GM23338 (cell line): Measurements from ENCODE around the gene MTHFS.
A peak's percentile ranks its signal among the peaks of the same experiment; 100 is the strongest.

ENCODE experiments used
- EZH2 ChIP-seq: fragments of 200-600 bp; sonication (generic); IDR thresholded peaks from one replicate; pipeline ENCODE4 v1.8.0; 2017; ENCODE audit warnings: antibody characterized with exemption, mild to moderate bottlenecking, low read depth; ENCODE audit not compliant: unreplicated experiment
- EZH2phosphoT487 ChIP-seq: fragments of 200-600 bp; sonication (generic); IDR thresholded peaks from one replicate; pipeline ENCODE4 v1.8.1; 2018; ENCODE audit warnings: antibody characterized with exemption; ENCODE audit not compliant: unreplicated experiment
- JUNB ChIP-seq: IDR thresholded peaks from one replicate; pipeline ENCODE4 v1.6.1; 2016; ENCODE audit warnings: antibody characterized with exemption; ENCODE audit not compliant: unreplicated experiment
- NANOG ChIP-seq: IDR thresholded peaks from 2 replicates; pipeline ENCODE4 v1.6.1; 2016; ENCODE audit warnings: antibody characterized with exemption, borderline replicate concordance
- POLR2AphosphoS5 ChIP-seq: IDR thresholded peaks from 2 replicates; pipeline ENCODE4 v1.6.1; 2016; ENCODE audit warnings: antibody characterized with exemption, low read depth
- ZNF331 ChIP-seq: fragments of 250-450 bp; sonication (Bioruptor Pico); IDR thresholded peaks from 2 replicates; pipeline ENCODE4 v1.5.0; 2020; ENCODE audit warnings: low read depth, mild to moderate bottlenecking, moderate library complexity
- TF ChIP-seq, protein P1 (sequence below), 2 experiments: fragments of 200-600 bp in 1 of 2; sonication (generic) in 1 of 2; conservative IDR thresholded peaks; 2 replicates each; pipeline versions ENCODE4 v1.5.1 to v1.6.1; 2016 to 2017; ENCODE audit warnings: antibody characterized with exemption in 2 of 2, low read depth in 2 of 2, mild to moderate bottlenecking in 2 of 2, moderate library complexity in 1 of 2
- TF ChIP-seq, protein P2 (sequence below): IDR thresholded peaks from one replicate; pipeline ENCODE4 v1.6.1; 2018; ENCODE audit warnings: antibody characterized with exemption; ENCODE audit not compliant: unreplicated experiment

DNA sequence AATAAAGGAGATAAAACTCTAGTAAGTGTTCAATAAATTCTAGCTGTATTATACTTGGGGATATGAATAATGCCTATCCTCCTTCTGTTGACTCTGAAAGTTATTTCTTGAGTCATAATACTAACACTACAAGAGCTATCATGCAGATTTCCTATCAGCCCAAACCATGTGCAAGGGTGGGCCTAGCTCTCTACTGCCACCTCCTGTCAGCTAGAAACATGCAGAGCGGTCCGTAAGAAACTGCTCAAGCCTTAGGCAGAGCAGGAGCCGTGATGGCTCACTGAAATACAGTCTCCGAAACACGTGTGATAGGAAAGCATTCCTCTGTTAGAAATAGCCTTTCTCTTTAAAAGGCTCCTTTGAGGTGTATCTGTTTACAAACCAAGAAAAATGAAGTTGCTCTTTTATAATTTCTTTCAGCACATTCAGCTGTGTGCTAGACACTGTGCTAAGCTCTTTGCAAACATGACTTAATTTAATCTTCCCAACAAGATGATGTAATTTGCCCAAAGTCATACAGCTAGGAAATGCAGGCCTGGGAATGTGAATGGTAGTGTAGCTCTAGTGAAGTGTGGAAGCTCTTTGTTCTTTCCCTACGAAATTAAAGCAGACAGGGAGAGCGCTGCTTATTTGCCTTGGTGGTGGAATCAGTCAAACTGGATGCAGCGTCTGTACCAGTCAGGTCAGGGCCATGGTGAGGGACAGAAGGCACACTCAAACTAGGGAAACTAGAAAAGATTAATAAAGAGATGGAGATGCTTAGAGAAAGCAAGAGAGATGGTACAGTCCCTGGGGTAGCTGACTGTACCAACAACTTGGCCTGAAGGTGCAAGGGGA, 43.1 kb downstream of the MTHFS start:
- TF ChIP-seq, protein P1, sequence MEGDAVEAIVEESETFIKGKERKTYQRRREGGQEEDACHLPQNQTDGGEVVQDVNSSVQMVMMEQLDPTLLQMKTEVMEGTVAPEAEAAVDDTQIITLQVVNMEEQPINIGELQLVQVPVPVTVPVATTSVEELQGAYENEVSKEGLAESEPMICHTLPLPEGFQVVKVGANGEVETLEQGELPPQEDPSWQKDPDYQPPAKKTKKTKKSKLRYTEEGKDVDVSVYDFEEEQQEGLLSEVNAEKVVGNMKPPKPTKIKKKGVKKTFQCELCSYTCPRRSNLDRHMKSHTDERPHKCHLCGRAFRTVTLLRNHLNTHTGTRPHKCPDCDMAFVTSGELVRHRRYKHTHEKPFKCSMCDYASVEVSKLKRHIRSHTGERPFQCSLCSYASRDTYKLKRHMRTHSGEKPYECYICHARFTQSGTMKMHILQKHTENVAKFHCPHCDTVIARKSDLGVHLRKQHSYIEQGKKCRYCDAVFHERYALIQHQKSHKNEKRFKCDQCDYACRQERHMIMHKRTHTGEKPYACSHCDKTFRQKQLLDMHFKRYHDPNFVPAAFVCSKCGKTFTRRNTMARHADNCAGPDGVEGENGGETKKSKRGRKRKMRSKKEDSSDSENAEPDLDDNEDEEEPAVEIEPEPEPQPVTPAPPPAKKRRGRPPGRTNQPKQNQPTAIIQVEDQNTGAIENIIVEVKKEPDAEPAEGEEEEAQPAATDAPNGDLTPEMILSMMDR (conservative IDR thresholded peaks at IDR 0.05; ENCODE audit: low read depth in 2 of 2), result peak; percentile 95 to 99
- TF ChIP-seq POLR2AphosphoS5 (no peak), EZH2 (no peak), JUNB (no peak), ZNF331 (CRISPR knock-in tag) (no peak), EZH2phosphoT487 (no peak), NANOG (no peak)
- TF ChIP-seq, protein P2, sequence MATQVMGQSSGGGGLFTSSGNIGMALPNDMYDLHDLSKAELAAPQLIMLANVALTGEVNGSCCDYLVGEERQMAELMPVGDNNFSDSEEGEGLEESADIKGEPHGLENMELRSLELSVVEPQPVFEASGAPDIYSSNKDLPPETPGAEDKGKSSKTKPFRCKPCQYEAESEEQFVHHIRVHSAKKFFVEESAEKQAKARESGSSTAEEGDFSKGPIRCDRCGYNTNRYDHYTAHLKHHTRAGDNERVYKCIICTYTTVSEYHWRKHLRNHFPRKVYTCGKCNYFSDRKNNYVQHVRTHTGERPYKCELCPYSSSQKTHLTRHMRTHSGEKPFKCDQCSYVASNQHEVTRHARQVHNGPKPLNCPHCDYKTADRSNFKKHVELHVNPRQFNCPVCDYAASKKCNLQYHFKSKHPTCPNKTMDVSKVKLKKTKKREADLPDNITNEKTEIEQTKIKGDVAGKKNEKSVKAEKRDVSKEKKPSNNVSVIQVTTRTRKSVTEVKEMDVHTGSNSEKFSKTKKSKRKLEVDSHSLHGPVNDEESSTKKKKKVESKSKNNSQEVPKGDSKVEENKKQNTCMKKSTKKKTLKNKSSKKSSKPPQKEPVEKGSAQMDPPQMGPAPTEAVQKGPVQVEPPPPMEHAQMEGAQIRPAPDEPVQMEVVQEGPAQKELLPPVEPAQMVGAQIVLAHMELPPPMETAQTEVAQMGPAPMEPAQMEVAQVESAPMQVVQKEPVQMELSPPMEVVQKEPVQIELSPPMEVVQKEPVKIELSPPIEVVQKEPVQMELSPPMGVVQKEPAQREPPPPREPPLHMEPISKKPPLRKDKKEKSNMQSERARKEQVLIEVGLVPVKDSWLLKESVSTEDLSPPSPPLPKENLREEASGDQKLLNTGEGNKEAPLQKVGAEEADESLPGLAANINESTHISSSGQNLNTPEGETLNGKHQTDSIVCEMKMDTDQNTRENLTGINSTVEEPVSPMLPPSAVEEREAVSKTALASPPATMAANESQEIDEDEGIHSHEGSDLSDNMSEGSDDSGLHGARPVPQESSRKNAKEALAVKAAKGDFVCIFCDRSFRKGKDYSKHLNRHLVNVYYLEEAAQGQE, result no peak
